Measurements from ENCODE around the gene ASCL1.

The ASCL1 gene

DNA sequence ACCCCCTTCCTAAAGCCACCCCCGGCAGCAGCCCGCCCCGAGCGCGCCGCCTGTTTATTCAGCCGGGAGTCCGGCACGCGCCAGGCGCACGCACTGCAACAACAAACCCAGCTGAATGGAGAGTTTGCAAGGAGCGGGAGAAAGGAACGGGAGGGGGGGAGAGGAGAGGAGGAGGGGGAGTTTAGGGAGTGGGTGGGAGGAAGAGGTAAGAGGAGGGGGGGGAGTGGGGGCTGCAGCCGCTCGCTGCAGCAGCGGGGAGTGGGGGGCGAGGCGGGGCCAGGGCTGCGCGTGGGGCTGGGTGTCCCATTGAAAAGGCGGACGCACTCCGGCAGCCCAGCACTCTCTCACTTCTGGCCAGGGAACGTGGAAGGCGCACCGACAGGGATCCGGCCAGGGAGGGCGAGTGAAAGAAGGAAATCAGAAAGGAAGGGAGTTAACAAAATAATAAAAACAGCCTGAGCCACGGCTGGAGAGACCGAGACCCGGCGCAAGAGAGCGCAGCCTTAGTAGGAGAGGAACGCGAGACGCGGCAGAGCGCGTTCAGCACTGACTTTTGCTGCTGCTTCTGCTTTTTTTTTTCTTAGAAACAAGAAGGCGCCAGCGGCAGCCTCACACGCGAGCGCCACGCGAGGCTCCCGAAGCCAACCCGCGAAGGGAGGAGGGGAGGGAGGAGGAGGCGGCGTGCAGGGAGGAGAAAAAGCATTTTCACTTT, at the start of gene ASCL1:
TSS of gene ASCL1 (plus strand) at position 336 of the 712 bp plus-strand sequence. CDS start 571 bp downstream, outside the sequence.
- DNase-seq = no peak

DNA sequence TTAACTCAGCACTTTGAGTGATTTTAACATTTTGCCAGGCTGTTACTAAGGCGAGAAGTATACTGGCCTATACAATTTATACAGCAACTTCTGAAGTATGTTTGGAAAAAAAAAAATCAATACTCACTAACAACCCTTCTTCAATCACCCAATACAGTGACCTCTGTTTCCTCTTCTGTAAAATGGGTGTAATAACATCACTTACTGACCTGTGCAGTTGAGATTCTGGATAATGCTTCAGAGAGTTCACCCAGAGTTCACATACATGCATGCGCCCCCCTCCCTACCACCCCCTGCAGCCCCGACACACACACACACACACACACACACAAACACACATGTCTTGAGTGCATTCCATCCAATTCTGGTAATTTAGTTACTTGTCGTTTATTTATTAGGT, 49.6 kb upstream of the ASCL1 start:
- no peak for DNase-seq

DNA sequence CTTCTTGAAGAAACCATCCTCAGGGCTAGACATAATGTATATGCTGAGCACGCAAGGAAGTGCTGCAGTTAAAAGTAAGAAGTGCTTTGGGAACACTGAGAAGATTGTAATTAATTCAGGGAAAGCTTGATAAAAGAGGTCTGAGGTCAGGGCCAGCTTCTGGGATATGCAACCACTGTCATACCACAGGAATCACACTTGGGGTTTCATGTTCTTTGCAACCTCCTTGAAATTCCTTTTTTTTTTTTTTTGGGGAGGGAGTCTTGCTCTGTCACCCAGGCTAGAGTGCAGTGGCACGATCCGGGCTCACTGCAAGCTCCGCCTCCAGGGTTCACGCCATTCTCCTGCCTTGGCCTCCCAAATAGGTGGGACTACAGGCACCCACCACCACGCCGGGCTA, 47.3 kb upstream of the ASCL1 start:
- DNase-seq = no peak

DNA sequence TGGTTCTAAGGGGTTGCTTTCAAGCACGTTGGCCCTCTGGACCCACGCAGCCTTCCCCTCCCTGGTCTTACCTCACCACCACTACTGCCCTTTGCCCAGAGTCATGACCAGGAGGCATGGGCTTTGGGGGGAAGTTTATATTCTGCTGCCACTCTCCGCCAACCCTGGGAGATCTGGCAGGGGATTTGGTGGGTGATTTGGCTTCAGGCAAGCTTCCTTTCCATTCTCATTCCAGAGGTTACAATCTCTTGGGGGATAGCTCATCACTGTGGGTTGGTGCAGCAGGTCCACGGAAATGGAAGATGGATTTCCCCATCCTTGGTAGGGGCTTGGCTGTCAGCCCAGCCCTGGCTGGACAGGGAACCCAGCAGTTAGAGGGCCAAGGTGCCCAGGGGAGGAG, 46.7 kb upstream of the ASCL1 start:
- no peak for DNase-seq

DNA sequence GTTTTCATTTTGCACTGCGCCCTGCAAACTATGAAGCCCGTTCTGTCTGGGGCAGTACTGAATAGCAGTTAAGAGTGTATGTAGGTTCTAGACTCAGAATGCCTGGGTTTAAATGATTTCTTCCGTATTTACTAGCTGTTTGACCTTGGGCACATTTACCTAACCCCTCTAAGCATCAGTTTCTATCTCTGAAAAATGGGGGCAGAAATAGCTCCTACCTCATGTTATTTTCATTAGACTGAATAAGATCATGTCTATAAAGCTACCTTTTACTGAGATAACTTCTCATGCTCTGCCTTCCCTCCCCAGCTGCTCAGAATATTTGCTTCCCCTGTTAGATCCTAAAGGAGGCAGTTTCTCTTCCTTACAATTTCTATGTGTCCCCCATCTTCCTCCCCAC, 46.2 kb upstream of the ASCL1 start:
- DNase-seq = no peak

DNA sequence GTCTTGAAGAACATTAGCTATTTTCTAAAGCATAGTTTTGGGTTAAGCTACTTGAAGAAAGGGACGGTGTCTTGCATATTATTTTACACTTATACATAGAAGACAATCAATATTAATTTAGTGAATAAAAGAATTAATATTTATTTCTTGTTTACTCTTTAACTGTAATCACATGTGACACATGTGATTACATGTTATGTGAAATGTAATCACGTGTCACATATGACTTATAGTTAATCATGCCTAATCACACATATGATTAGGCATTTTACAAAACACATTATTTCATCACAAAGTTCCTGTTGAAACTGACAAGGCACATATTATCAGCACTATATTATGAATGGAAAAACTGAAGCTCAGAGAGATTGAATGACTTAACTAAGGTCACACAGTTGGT, 45.2 kb upstream of the ASCL1 start:
- no peak for DNase-seq

DNA sequence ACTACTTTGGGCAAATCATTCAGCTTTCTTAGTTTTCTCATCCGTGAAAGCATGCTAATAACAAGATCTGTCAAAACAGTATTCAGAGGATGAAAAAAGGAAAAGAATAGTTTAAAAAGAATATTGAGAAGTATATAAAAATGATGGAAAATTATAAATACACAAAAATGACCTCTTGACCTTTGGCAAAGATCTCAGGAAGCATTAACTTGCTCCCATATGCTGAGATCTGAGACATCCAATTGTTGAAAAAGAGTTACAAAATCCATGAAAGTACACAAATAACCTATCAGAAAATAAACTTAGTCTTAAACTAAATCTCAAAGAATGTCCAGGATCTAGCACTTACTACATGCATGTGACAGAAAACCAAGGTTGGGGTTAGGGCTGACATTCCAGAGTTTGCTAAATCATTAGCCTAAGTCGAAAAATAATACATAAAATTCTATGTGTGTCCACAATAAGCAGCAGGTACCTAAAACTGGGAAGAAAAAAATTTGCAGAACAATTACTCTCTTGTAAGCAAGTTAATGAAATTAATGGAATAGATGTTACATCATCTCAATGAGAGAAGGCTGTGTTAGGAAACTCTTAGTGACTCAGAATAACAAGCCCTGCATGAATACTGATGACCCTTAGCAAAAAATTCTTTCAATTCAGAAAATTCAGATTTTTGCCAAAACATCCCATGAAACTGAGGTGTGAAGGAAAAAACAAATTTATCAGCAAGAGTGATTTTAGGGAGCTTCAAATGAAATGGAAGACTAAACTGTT, 43.8 kb upstream of the ASCL1 start:
- DNase-seq = no peak

DNA sequence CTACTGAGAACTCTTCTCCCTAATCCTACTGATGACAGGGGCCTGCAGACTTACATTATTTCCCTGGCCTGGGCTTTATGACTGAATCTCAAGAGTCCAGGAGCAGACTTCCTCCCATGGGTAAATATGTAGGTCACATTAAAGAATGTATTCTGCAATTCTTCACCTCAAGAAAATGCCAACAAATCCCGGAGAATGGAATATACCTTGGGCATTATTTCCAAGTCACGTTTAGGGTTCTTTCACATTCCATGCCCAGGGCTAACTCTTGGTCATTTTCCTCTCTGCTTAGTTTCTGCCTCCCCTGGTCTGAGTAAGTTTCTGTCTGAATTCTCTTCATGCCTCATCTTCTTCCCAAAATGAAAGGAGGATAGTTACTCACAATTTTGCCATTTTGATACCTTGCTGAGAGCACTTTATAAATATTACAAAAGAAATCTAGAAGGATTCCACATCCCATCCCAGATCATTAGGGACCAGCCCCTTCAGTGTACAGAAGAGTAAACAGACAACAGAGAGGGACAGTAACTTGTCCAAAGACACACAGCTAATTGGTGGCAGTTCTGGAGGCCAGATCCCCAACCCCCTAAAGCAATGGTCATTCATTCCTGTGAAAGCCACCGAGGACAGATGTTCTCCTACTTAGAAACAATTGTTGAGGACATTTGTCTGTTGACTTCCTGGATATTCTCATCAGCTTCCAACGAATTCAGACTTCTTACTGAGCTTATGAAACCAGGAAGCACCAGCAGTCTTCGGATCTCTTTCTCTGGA, 41.0 kb upstream of the ASCL1 start:
- DNase-seq = no peak

DNA sequence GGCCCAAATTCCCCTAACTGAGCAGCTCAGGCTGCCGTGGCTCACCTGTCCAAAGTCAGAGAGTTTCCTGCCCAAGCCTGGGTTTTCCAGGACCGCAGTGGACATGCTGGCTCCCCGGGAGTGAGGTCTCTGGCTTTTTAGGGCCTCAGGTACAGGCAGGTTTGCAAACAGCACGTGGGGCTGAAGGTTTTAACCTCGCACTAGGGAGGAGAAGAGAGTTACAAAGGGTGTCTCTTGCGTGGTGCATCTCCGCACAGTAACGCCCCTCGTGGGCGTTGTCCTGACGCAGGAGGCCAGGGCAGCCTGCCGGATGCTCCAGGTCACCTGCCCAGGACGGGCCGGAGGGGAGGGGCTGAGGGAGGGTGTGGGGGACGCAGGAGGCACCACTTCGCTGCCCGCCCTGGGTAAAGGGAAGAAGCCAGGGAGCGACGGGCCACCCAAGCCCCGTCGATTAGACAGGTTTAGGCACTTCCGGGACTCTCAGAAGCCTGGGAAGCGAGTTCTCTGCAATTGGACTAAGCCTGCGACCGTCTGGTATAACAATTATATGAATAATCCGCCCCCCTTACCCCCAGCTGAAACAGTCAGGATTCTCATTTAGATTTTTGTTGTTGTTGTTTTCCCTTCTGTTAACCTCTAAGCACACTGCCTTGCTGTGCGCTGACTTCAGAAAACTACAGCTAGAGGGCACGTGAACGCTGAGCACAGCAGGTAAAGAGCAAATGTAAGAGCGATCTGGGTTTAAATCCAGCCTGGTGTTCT, 40.3 kb upstream of the ASCL1 start, which contains the start of gene PAH:
TSS of gene PAH (minus strand) at position 219 of the 762 bp plus-strand sequence. CDS start at position 105, 114 bp downstream.
- no peak for DNase-seq

DNA sequence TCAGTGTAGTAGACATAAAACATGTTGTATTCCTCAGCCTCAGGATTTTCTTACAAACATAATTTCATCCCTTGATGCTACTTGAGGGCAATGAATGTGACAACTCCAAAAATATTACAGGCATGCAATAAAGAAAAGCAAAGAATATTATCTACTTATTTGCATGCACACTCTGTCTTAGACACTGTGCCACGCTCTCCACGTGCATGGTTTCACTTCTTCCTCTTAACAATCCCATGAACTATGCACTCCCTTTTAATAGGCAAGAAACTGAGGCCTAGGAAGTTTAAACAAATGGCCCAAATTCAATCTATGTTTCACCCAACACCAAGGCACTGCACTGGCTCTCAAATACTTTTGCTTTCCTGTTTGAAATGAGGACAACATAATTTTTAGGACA, 38.6 kb upstream of the ASCL1 start:
- DNase-seq = no peak

DNA sequence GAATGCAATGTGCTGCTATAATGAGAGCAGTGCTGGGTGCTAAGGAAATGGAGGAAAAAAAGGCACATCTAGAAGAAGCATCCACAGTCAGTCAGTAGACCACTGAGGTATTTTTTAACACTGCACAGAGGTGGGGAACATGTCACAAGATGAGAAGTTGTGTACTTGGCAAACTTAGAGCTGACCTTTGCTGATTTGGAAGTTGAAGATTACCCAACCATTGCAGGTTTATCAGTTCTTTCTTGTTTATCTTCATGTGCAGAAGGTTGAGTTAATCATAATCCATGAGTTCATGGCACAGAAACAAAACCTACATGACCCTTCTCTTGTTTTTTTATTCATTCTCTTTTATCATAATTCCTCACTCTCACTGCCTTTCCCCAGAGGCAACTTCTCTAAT, 37.2 kb upstream of the ASCL1 start:
- DNase-seq = no peak

DNA sequence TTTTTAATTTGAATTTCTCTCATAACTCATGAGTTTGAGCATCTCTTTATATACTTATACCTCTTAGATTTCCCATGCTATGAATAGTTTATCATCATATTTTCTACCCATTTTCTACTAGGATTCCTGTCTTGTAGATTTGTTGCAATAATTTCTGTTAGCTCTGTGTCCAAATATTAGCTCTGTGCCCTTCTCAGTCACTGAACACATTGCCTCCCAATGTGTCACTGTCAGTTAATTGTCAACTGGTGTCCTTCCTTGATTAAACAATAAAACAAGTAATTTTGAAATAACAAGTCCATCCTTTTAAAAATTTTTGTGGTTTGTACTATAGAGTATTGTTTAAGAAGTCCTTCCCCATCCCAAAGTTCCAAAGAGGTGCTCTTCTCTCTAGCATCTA, 36.2 kb upstream of the ASCL1 start:
- no peak for DNase-seq

DNA sequence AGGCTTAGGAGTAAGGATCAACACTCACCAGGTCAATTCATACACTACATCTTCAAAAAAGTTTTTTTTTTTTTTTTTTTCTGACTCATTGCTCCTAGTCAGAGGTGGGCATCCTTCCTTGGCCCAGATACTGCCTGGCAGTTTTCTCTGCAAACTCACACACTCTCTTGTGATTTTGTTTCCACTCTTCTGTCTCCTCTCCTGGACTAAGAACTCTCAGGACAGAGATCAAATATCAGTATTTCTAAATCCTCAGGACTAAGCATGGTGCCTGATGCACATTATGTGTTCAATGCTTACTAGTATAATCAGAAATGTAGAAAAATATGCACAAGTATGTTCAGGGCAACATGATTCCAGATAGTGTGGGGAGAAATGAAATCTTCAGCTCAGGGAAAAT, 30.3 kb upstream of the ASCL1 start:
- DNase-seq = no peak

DNA sequence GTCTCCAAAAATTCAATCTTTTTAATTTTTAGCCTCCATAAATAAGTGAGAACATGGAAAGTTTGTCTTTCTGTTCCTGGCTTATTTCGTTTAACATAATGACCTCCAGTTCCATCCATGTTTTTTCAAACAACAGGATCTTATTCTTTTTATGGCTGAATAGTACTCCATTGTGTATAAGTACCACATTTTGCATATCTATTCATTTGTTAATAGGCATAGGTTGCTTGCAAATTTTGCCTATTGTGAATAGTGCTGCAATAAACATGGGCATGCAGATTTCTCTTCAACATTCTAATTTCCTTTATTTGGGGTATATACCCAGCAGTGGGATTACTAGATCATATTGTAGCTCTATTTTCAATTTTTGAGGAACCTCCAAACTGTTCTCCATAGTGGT, 24.3 kb upstream of the ASCL1 start:
- DNase-seq = no peak

DNA sequence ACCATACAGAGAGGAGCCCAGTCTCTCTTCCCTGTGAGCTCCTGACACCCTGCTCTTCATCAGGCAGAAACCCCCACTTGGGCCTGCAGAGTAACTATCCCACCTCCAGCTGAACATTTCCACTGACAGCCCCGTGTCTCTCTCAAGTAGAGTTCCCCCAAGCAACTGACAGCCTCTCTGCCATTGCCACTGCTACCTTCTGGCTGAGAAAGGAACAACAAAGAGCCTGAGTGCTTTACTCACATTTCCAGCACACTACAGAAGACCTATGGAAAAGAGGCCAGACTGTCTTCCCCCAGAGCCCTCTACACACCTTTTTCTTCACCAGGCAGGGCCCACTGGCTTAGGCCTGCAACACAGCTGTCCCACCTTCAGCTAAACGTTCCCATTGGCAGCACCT, 18.4 kb upstream of the ASCL1 start:
- no peak for DNase-seq

DNA sequence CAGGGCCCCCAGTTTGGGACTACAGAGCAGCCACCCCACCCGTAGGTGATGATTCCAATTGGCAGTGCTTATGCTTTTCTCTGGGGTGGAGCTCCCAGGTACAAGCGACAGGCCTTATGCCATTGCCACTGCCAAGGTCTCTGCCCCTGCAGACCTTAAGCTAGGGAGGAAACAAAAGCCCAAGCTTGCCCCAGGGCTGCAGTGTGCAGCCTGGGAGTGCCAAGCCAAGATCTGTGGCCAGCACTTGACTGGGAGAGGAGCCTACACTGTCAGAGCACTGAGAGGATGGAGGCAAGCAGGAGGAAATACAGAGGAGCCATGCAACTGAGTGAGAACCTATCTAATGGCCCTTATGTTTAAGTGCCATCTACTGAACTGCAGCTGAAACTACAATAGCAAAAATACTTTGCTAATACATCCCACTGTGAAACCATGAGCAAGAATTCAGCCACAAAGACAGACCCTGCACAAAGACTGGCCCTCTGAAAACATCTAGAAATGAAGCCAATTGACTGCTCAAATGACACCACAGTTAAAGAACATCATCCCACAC, 17.7 kb upstream of the ASCL1 start:
- no peak for DNase-seq

DNA sequence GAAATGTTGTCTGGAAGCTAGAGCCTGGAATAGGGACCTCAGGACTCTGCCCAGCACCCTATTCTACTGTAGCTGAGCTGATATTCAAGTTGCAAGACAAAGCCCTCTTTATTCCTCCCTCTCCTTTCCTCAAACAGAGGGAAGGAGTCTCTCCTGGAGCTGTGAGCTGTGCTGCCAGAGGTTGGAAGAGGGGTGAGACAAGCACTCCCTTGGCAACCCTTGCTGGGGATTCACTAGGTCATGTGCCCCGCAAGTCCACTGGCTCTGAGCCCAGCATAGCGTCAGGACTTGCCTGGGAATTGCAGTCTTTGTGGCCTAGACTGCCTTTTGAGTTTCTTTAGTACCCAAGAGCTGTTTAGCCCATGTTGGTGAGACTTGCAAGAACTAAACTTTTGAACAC, 11.4 kb upstream of the ASCL1 start:
- no peak for DNase-seq

DNA sequence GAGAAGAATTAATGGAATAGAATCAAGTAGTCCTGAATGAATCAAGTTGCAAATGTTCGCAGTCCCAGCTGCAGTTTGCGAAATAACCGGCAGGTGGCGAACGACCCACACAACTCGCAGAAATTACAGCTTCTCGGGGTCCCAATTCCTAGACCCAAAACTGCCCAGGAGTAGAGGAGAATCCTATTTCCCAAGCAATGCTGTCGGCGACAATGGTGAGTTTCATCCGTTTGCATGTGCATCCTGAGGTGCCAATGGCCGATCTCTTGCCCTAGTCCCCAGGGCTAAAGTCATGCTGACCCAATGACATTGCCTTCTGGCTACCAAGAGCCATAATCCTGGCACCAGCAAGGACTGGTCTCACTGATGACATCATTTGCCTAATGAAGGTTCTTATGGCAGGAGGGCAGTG, 8.5 kb upstream of the ASCL1 start:
- DNase-seq = peak; percentile 43

DNA sequence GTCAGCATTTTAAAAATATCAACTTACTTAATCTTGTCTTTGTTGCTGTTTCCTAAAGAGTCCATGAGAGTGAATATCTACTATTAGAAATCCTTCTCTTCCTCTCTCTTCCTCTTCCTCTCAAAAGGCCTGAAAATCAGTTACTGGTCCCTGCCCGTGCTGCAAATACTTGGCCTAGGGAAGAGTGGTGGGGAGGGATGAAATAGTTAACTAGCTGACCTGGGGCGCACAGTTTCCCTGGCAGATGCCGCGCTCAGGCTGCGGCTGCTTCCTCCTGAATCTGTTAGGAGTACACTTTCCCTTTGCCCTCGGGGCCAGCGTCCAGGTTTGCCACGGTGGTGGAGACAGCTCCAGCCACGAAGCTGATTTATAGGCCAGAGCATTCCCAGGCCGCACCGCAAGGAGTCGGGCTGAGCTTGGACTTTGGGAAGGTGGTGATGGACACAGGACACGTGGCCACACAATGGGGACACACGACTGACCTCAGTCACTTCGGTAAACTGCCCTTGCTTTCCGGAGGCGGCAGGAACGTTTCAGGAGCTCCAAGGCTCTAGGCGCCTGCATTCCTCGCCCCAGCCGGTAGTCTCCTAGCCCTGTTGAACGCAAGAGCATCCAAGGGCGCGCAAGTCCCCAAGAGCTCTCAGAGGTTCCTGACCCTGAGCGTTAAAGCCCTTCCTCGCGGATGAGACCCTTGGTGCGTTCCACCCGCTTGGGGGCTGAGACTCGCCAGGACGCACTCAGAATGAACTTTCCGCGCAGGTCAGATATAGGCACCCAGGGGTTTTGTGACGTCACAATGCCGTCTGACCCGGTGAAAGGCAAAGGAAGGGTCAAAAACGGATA, 7.1 kb upstream of the ASCL1 start:
- no peak for DNase-seq

DNA sequence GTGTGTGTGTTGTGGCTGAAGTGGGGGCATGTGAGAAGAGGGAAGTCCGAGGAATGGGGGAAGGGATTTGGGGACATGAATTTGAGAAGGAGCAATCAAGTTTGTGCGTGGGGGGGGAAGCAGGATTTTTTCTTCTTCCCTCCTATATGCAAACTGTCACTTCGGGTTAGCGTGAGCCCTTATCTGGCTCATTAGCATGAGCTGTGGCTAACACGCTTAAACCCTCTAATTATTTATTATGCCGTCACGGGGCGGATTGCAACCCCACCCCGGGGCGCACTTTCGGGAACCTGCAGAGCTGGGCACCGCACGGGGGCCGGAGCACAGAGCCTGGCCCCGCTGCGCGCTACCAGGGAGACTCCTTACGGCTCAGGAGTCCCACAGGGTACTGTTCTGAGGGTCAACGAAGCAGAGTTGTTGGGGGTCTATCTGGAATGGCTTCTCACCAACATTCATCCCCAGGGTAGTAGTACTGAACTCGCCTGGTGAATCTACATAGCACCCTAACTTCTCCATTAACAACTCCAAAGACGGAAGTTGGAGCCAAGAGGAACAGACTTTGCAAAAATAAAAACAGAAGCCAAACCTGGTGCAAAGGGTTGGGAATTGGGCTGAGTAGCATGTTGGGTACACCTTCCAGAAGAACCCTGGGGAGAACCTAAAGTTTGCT, 6.4 kb upstream of the ASCL1 start:
- no peak for DNase-seq

DNA sequence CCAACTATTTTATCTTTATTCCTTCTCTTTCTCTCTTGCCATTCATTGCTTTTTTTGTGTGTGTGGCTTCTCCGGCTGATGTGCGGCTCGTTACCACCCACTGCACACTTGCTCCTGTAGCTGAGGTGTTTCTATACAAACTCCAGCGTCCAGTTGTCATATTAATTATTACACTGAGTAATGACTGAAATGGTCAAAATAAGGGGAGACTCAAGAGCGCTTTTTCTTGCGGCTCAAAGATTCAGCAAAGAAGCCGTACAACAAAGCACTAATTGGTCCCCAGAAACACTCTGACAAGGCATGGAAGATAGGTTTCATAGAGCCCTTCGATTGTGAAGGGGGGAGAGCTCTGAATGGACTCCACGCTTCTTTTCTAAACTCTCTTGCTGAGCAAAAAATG, 5.6 kb upstream of the ASCL1 start:
- no peak for DNase-seq

Measured in activated CD4-positive, alpha-beta T cell treated with anti-CD3 and anti-CD28 coated beads, Interleukin-2, amount 50 U/mL, for 16 hours (primary cell).